Adipocyte (in vitro differentiated cells): ENCODE measurements around the gene TRMT112.

ENCODE experiments used
- DNase-seq: peaks from one replicate; pipeline ENCODE4 v3.0.0-alpha.2; 2015; ENCODE audit warnings: low read depth
- H3K27me3 ChIP-seq: replicated peaks from 2 replicates; pipeline ENCODE4 v1.7.0; 2013; ENCODE audit warnings: mild to moderate bottlenecking, low read length, moderate library complexity; ENCODE audit not compliant: control insufficient read depth, insufficient read depth
- H3K36me3 ChIP-seq: 2 replicates; pipeline ENCODE4 v1.7.0; 2013; ENCODE audit warnings: low read length, mild to moderate bottlenecking, moderate library complexity; ENCODE audit not compliant: control insufficient read depth, insufficient read depth, severe bottlenecking
- H3K4me1 ChIP-seq: 2 replicates; pipeline ENCODE4 v1.7.0; 2013; ENCODE audit warnings: mild to moderate bottlenecking, low read length, moderate library complexity; ENCODE audit not compliant: control insufficient read depth, insufficient read depth
- H3K4me3 ChIP-seq: 2 replicates; pipeline ENCODE4 v1.7.0; 2013; ENCODE audit warnings: mild to moderate bottlenecking, low read length, moderate library complexity
- H3K9ac ChIP-seq: 2 replicates; pipeline ENCODE4 v1.7.0; 2013; ENCODE audit warnings: mild to moderate bottlenecking, low read length, moderate library complexity
- H3K9me3 ChIP-seq: 2 replicates; pipeline ENCODE4 v1.7.0; 2013; ENCODE audit warnings: mild to moderate bottlenecking, low read length, moderate library complexity; ENCODE audit not compliant: control insufficient read depth

Gene TRMT112

GRCh38 chr11:64275031-64275800 is 42.1 kb downstream of the TRMT112 start:
- no peak for DNase-seq
- H3K36me3 ChIP-seq: peaks cover 18% of the 10 kb centered on the region
- H3K9ac ChIP-seq: no peak overlapping the region
- H3K4me3 ChIP-seq: no peak overlapping the region
- peaks cover 10% of the 10 kb centered on the region for H3K4me1 ChIP-seq
- no peaks in the 10 kb centered on the region for H3K27me3 ChIP-seq
- H3K9me3 ChIP-seq: no peaks in the 10 kb centered on the region

GRCh38 chr11:64269540-64270220 is 47.7 kb downstream of the TRMT112 start:
- H3K4me3 ChIP-seq: peak overlapping the region; percentile 97
- no peaks in the 10 kb centered on the region for H3K9me3 ChIP-seq
- H3K9ac ChIP-seq: peak overlapping the region; percentile 99
- DNase-seq: peak; percentile 100
- peaks cover 31% of the 10 kb centered on the region for H3K4me1 ChIP-seq
- peaks cover 15% of the 10 kb centered on the region for H3K36me3 ChIP-seq
- no peaks in the 10 kb centered on the region for H3K27me3 ChIP-seq

GRCh38 chr11:64268893-64269539 is 48.3 kb downstream of the TRMT112 start:
- no peaks in the 10 kb centered on the region for H3K27me3 ChIP-seq
- H3K4me1 ChIP-seq: peaks cover 31% of the 10 kb centered on the region
- peaks cover 16% of the 10 kb centered on the region for H3K36me3 ChIP-seq
- H3K4me3 ChIP-seq: peak overlapping the region; percentile 89
- DNase-seq: peak; percentile 73
- no peaks in the 10 kb centered on the region for H3K9me3 ChIP-seq
- peak overlapping the region; percentile 99 for H3K9ac ChIP-seq

- Histone ChIP-seq H3K36me3 (peaks cover 23% of the 10 kb centered on the region), H3K9ac (peak overlapping the region; percentile 99), H3K4me1 (peaks cover 31% of the 10 kb centered on the region), H3K9me3 (no peaks in the 10 kb centered on the region), H3K27me3 (no peaks in the 10 kb centered on the region), H3K4me3 (peak overlapping the region; percentile 89)
- DNase-seq: peak; percentile 39
Measured at GRCh38 chr11:64268025-64268892, 49.1 kb downstream of the TRMT112 start.

GRCh38 chr11:64267207-64267945 is 50.0 kb downstream of the TRMT112 start:
- no peak for DNase-seq
- peaks cover 29% of the 10 kb centered on the region for H3K4me1 ChIP-seq
- H3K9ac ChIP-seq: peak overlapping the region; percentile 99
- no peaks in the 10 kb centered on the region for H3K27me3 ChIP-seq
- no peak overlapping the region for H3K4me3 ChIP-seq
- H3K9me3 ChIP-seq: no peaks in the 10 kb centered on the region
- peaks cover 32% of the 10 kb centered on the region for H3K36me3 ChIP-seq
